H1 (cell line): ENCODE measurements around the gene SH3D19. TPM values are rescaled to one million over a fixed set of nuclear protein-coding genes. Genes with fewer than 3 reads are reported as not detected.

Source experiments
- CTCF ChIA-PET: fragments of 300-600 bp; sonication (Branson Sonifier 250); formaldehyde crosslinking; loops from one replicate; lab custom pipeline; 2021; ENCODE audit not compliant: partially characterized antibody; lab: Charles Lee
- POLR2A ChIA-PET: fragments of 300-600 bp; sonication (Branson Sonifier 250); formaldehyde crosslinking; loops from one replicate; lab custom pipeline; 2021; ENCODE audit warnings: inconsistent platforms; ENCODE audit not compliant: partially characterized antibody; lab: Charles Lee
- DNase-seq, 2 experiments: peaks; one replicate each; pipeline versions ENCODE4 v3.0.0 to v3.0.0-alpha.2; 2010 to 2022; ENCODE audit warnings: low spot score in 2 of 2, low read depth in 1 of 2, mixed read lengths in 1 of 2
- FAIRE-seq: peaks from 2 replicates; lab custom pipeline; 2011; peaks lifted over from hg19 to GRCh38; lab: Jason Lieb, UNC
- H2AFZ ChIP-seq: 2 replicates; pipeline ENCODE4 v1.8.1; 2012; ENCODE audit warnings: low read length, inconsistent platforms
- H2AK5ac ChIP-seq: 2 replicates; pipeline ENCODE4 v1.6.1; 2013; ENCODE audit warnings: low read depth, low read length
- H2BK120ac ChIP-seq: replicated peaks from 2 replicates; pipeline ENCODE3; 2013; ENCODE audit warnings: low read depth, low read length, inconsistent platforms
- H2BK12ac ChIP-seq: 2 replicates; pipeline ENCODE4 v1.6.1; 2013; ENCODE audit warnings: low read depth, low read length
- H2BK15ac ChIP-seq: 2 replicates; pipeline ENCODE4 v1.6.1; 2013; ENCODE audit warnings: low read length
- H2BK20ac ChIP-seq: 2 replicates; pipeline ENCODE4 v1.6.1; 2013; ENCODE audit warnings: low read length
- H2BK5ac ChIP-seq: 2 replicates; pipeline ENCODE4 v1.6.1; 2013; ENCODE audit warnings: low read depth, low read length
- H3K14ac ChIP-seq: 2 replicates; pipeline ENCODE4 v1.6.1; 2013; ENCODE audit warnings: inconsistent platforms; ENCODE audit not compliant: insufficient read length
- H3K18ac ChIP-seq: 2 replicates; pipeline ENCODE4 v1.6.1; 2013; ENCODE audit warnings: low read length; ENCODE audit errors: extremely low read depth
- H3K23ac ChIP-seq: 2 replicates; pipeline ENCODE4 v1.6.1; 2013; ENCODE audit warnings: inconsistent platforms; ENCODE audit not compliant: insufficient read length
- H3K23me2 ChIP-seq: 2 replicates; pipeline ENCODE4 v1.6.1; 2013; ENCODE audit warnings: low read depth, low read length
- H3K27ac ChIP-seq: 2 replicates; pipeline ENCODE4 v1.6.1; 2011; ENCODE audit warnings: low read depth, low read length, inconsistent platforms
- H3K27me3 ChIP-seq, 4 experiments: replicated peaks in 1 of 4; 1 replicate in 1 of 4; 2 replicates in 3 of 4; pipeline versions ENCODE4 v1.6.1 to v1.8.1; 2011 to 2013; ENCODE audit warnings: low read length in 3 of 4, mild to moderate bottlenecking in 3 of 4, inconsistent platforms in 2 of 4, mixed read lengths in 2 of 4, moderate library complexity in 1 of 4; ENCODE audit not compliant: control insufficient read depth in 3 of 4, insufficient read depth in 3 of 4; ENCODE audit errors: extremely low read depth in 1 of 4
- H3K36me3 ChIP-seq, 4 experiments: 2 replicates each; pipeline versions ENCODE4 v1.6.1 to v1.8.1; 2011 to 2013; ENCODE audit warnings: mild to moderate bottlenecking in 4 of 4, low read length in 3 of 4, moderate library complexity in 2 of 4, control low read depth in 1 of 4, inconsistent platforms in 1 of 4; ENCODE audit not compliant: insufficient read depth in 4 of 4, control insufficient read depth in 2 of 4
- H3K4ac ChIP-seq: replicated peaks from 2 replicates; pipeline ENCODE3; 2013; ENCODE audit warnings: low read length, low read depth, mixed read lengths, inconsistent platforms; ENCODE audit not compliant: insufficient read length
- H3K4me1 ChIP-seq, 4 experiments: replicated peaks in 1 of 4; 1 replicate in 1 of 4; 2 replicates in 3 of 4; pipeline versions ENCODE4 v1.6.1 to v1.8.1; 2011 to 2013; ENCODE audit warnings: low read length in 3 of 4, inconsistent platforms in 2 of 4, mixed read lengths in 1 of 4; ENCODE audit not compliant: insufficient read depth in 4 of 4, control insufficient read depth in 3 of 4
- H3K4me2 ChIP-seq, 2 experiments: 2 replicates each; pipeline versions ENCODE4 v1.6.1 to v1.8.1; 2011 to 2013; ENCODE audit warnings: low read depth in 2 of 2, low read length in 2 of 2, control low read depth in 1 of 2, inconsistent platforms in 1 of 2, mild to moderate bottlenecking in 1 of 2; ENCODE audit not compliant: insufficient read depth in 1 of 2
- H3K4me3 ChIP-seq, 4 experiments: fragments of 200-600, 300-600 bp in 1 of 4; sonication (generic), shearing (Covaris generic), sonication (Bioruptor Twin) in 1 of 4; 2 replicates each; pipeline versions ENCODE4 v1.5.1 to v1.8.1; 2011 to 2016; ENCODE audit warnings: low read length in 4 of 4, low read depth in 3 of 4, control low read depth in 2 of 4, inconsistent platforms in 2 of 4, mild to moderate bottlenecking in 2 of 4, mixed read lengths in 1 of 4, moderate library complexity in 1 of 4; ENCODE audit not compliant: insufficient read depth in 2 of 4; ENCODE audit errors: extremely low read depth in 1 of 4
- H3K56ac ChIP-seq: replicated peaks from 2 replicates; pipeline ENCODE3; 2013; ENCODE audit warnings: low read depth, mild to moderate bottlenecking, mixed read lengths, low read length, inconsistent platforms; ENCODE audit not compliant: insufficient read length
- H3K79me1 ChIP-seq: 2 replicates; pipeline ENCODE4 v1.6.1; 2013; ENCODE audit warnings: low read depth, low read length, control low read depth
- H3K79me2 ChIP-seq, 2 experiments: 2 replicates each; pipeline versions ENCODE4 v1.6.1 to v1.8.1; 2012 to 2013; ENCODE audit warnings: low read length in 2 of 2, mild to moderate bottlenecking in 2 of 2, inconsistent platforms in 1 of 2; ENCODE audit not compliant: insufficient read depth in 2 of 2, control insufficient read depth in 1 of 2
- H3K9ac ChIP-seq, 4 experiments: replicated peaks in 1 of 4; 1 replicate in 1 of 4; 2 replicates in 3 of 4; pipeline versions ENCODE4 v1.6.1 to v1.8.1; 2011 to 2013; ENCODE audit warnings: low read depth in 3 of 4, low read length in 3 of 4, control low read depth in 2 of 4, mild to moderate bottlenecking in 2 of 4, moderate library complexity in 2 of 4, inconsistent platforms in 1 of 4; ENCODE audit errors: extremely low read depth in 1 of 4
- H3K9me3 ChIP-seq, 2 experiments: 2 replicates each; pipeline versions ENCODE4 v1.6.1 to v1.8.1; 2012 to 2013; ENCODE audit warnings: mild to moderate bottlenecking in 2 of 2, moderate library complexity in 2 of 2, control low read depth in 1 of 2, inconsistent platforms in 1 of 2, low read depth in 1 of 2, low read length in 1 of 2, mixed read lengths in 1 of 2; ENCODE audit not compliant: insufficient read depth in 2 of 2
- H4K20me1 ChIP-seq, 2 experiments: replicated peaks in 1 of 2; 2 replicates each; pipeline versions ENCODE3 to v1.8.1; 2011 to 2013; ENCODE audit warnings: inconsistent platforms in 2 of 2, low read length in 2 of 2, mild to moderate bottlenecking in 1 of 2; ENCODE audit not compliant: insufficient read depth in 2 of 2, control insufficient read depth in 1 of 2
- H4K5ac ChIP-seq: 2 replicates; pipeline ENCODE4 v1.6.1; 2013; ENCODE audit warnings: low read length, low read depth, mixed read lengths, inconsistent platforms; ENCODE audit not compliant: insufficient read length
- H4K8ac ChIP-seq: 2 replicates; pipeline ENCODE4 v1.8.0; 2013; ENCODE audit warnings: mild to moderate bottlenecking, moderate library complexity, low read length, inconsistent platforms; ENCODE audit not compliant: insufficient read depth; ENCODE audit errors: extremely low read depth
- H4K91ac ChIP-seq: replicated peaks from 2 replicates; pipeline ENCODE3; 2013; ENCODE audit warnings: low read length, mixed read lengths, inconsistent platforms; ENCODE audit not compliant: insufficient read length
- CHD2 ChIP-seq: IDR thresholded peaks from 2 replicates; pipeline ENCODE4 v1.6.1; 2012; ENCODE audit warnings: low read length, improper control_type of control experiment
- EGR1 ChIP-seq: IDR thresholded peaks from 2 replicates; pipeline ENCODE4 v1.6.1; 2011; ENCODE audit warnings: low read depth, low read length, borderline replicate concordance
- SP1 ChIP-seq: IDR thresholded peaks from 2 replicates; pipeline ENCODE4 v1.6.1; 2011; ENCODE audit warnings: low read depth, low read length
- WGBS, 2 experiments: shearing (Covaris generic) in 1 of 2; methylation state at CpG; one replicate each; pipeline versions ENCODE4 v1.1.6 to v1.1.7; 2013 to 2015; ENCODE audit warnings: low lambda C conversion rate in 2 of 2, mixed read lengths in 2 of 2, inconsistent platforms in 1 of 2, low coverage in 1 of 2, missing lambda C conversion rate in 1 of 2; ENCODE audit not compliant: insufficient replicate concordance in 2 of 2, insufficient coverage in 1 of 2, insufficient read length in 1 of 2; ENCODE audit errors: extremely low coverage in 1 of 2, missing lambda C conversion rate in 1 of 2; 5-methylcytosine and 5-hydroxymethylcytosine counted together
- polyA plus RNA-seq, 7 experiments: library from polyadenylated mRNA; depleted of rRNA in 3 of 7; stranded (reverse) in 5 of 7; unstranded in 2 of 7; fragments of >200 nt in 5 of 7; fragments of 200-250 nt in 2 of 7; gene quantifications; 1 replicate in 5 of 7; 2 replicates in 1 of 7; 4 replicates in 1 of 7; pipeline versions ENCODE4 v1.2.1 to v1.2.3, GENCODE V29; 2011 to 2013; ENCODE audit warnings: missing spikeins in 2 of 7, mixed read lengths in 2 of 7
- total RNA-seq: library from RNA; stranded (reverse); fragmentation: NEBNext Ultra II Directional; extraction: Animal tissue kit (Norgen Biotek cat#: 25700); gene quantifications from 2 replicates; pipeline ENCODE4 v1.2.1, GENCODE V29; 2021

The SH3D19 gene
- total and polyA plus RNA-seq, 2 of the 8 experiments (the other 6 are each of a cell fraction or from before 2014, with no cell fraction given): 11.7 to 51.3 TPM

- Histone ChIP-seq H3K18ac (no peak overlapping the region), H3K9ac (no peak overlapping the region), H3K9me3 (no peaks in the 10 kb centered on the region), H3K23me2 (no peaks in the 10 kb centered on the region), H4K8ac (no peak overlapping the region), H3K27ac (no peak overlapping the region), H3K56ac (no peak overlapping the region), H3K4ac (no peak overlapping the region), H2BK120ac (no peak overlapping the region), H3K36me3 (peaks cover 0 to 10% (median 0%) of the 10 kb centered on the region in 4 experiments; a peak in 2 of 8 replicates), H2AK5ac (no peak overlapping the region), H3K4me1 (peaks cover 0 to 2% (median 0%) of the 10 kb centered on the region in 4 experiments; a peak in 1 of 7 replicates), H3K79me1 (no peaks in the 10 kb centered on the region), H3K79me2 (no peaks in the 10 kb centered on the region), H3K4me2 (no peak overlapping the region), H3K27me3 (no peaks in the 10 kb centered on the region), H2BK12ac (no peak overlapping the region), H2BK15ac (no peak overlapping the region), H3K23ac (no peak overlapping the region), H3K14ac (no peak overlapping the region), H4K5ac (no peak overlapping the region), H4K91ac (no peak overlapping the region), H2AFZ (no peak overlapping the region), H4K20me1 (no peaks in the 10 kb centered on the region), H3K4me3 (no peak overlapping the region), H2BK5ac (no peak overlapping the region), H2BK20ac (no peak overlapping the region)
- FAIRE-seq (no peak), DNase-seq (no peak)
- POLR2A ChIA-PET: no interaction called here
- CTCF ChIA-PET: no interaction called here
- WGBS, 2 experiments: 96% methylated on average over 4 of the region's 4 CpGs; no CpG with 5 or more reads in 1 of the 2 experiments
- TF ChIP-seq CHD2 (no peak), EGR1 (no peak), SP1 (no peak)
Measured at GRCh38 chr4:151219091-151219490, 106.3 kb downstream of the SH3D19 start.
